ENCODE results near the gene PTGDS.

DNA sequence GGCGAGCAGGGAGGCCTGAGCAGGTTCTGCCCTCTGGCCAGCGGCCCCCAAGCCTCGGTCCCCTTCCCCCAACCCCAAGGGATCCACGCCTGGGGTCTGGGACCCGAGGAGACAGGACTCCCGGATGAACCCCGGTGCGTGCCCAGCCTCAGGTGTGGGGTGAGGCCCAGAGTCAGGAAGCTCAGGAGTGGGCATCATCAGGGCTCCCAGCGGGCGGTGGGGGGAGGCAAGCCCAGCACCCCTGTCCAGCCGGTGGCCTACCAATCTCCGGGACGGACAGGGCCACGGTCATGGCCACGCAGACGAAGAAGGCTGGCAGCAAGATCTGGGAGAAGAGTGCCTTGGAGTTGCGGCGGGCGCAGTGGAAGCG is 36.3 kb downstream of the PTGDS start:
- TF ChIP-seq TAF1 (IDR thresholded peaks at IDR 0.05; ENCODE audit: borderline replicate concordance, low read depth, low read length) (no peak), POLR2AphosphoS5 (IDR thresholded peaks at IDR 0.05; ENCODE audit: low read depth, low read length) (no peak), POLR2A (IDR thresholded peaks at IDR 0.05; ENCODE audit: low read depth, low read length) (no peak)
